ENCODE data around the gene PLEKHM3. TPM values are rescaled to one million over a fixed set of nuclear protein-coding genes. Genes with fewer than 3 reads are reported as not detected.

PLEKHM3 gene
- total and polyA plus RNA-seq, 2 of the 13 experiments (the other 11 are each of a cell fraction or from before 2014, with no cell fraction given): 4.5 to 4.7 TPM

DNA sequence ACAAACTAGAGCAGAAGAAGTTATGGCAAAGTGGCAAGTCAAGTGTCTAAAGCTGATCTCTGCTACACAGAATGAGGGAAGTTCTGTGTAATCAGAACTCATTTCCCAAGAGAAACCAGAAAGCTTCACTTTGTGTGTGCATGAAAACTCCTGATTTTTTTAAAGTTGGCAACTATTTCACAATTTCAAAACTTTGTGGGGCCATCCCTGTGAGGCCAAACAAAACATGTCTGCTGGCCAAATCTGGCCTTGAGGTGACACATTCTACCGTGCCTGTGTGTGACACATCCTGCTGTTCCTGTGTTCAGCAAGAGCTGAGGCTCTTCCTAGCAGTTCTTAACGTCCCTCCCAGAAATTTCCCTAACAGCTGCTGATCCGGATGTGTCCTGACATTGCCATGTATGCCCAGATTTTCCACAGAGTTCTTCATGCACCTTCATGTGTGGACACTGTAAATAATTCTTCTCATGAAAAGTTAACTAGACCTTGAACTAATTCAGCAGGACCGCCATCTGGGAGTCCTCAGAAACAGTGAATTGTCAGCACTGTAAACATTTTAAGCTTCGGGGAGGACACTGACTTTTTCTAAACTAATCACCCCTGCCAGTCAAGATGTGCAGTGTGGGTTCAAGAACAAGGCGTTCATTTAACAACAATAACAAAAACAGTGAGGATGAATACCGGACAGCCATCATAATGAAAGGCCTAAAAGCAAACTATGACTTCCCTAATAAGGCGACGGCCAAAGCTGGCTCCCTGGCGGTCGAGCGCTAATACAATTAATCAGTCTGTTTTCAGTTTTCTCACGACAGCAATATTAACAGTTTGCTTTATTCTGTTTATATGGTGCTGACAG is 99.0 kb downstream of the PLEKHM3 start (continued):
- TF ChIP-seq GTF2F1 (IDR thresholded peaks at IDR 0.05; ENCODE audit: low read length) (no peak), HHEX (CRISPR knock-in tag; IDR thresholded peaks at IDR 0.05) (0 out of 2 replicates have a peak, but pooled peaks have one; percentile 21), ZNF607 (CRISPR knock-in tag; IDR thresholded peaks at IDR 0.05; ENCODE audit: borderline replicate concordance) (0 out of 2 replicates have a peak, but pooled peaks have one; percentile 50), CBFB (CRISPR knock-in tag; IDR thresholded peaks at IDR 0.05) (no peak; the same call in 1 of the 2 replicates), ZNF235 (CRISPR knock-in tag; IDR thresholded peaks at IDR 0.05; ENCODE audit: borderline replicate concordance) (no peak), KLF16 (CRISPR knock-in tag; IDR thresholded peaks at IDR 0.05) (peak in 1 of 2 experiments; percentile 85; a peak in 2 of 4 replicates), ZMAT3 (CRISPR knock-in tag; conservative IDR thresholded peaks at IDR 0.05) (peak; percentile 80; the same call in 1 of the 2 replicates)
- TF ChIP-seq, protein P1, sequence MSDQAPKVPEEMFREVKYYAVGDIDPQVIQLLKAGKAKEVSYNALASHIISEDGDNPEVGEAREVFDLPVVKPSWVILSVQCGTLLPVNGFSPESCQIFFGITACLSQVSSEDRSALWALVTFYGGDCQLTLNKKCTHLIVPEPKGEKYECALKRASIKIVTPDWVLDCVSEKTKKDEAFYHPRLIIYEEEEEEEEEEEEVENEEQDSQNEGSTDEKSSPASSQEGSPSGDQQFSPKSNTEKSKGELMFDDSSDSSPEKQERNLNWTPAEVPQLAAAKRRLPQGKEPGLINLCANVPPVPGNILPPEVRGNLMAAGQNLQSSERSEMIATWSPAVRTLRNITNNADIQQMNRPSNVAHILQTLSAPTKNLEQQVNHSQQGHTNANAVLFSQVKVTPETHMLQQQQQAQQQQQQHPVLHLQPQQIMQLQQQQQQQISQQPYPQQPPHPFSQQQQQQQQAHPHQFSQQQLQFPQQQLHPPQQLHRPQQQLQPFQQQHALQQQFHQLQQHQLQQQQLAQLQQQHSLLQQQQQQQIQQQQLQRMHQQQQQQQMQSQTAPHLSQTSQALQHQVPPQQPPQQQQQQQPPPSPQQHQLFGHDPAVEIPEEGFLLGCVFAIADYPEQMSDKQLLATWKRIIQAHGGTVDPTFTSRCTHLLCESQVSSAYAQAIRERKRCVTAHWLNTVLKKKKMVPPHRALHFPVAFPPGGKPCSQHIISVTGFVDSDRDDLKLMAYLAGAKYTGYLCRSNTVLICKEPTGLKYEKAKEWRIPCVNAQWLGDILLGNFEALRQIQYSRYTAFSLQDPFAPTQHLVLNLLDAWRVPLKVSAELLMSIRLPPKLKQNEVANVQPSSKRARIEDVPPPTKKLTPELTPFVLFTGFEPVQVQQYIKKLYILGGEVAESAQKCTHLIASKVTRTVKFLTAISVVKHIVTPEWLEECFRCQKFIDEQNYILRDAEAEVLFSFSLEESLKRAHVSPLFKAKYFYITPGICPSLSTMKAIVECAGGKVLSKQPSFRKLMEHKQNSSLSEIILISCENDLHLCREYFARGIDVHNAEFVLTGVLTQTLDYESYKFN (CRISPR knock-in tag; conservative IDR thresholded peaks at IDR 0.05): peak; percentile 84
- TF ChIP-seq, protein P2, sequence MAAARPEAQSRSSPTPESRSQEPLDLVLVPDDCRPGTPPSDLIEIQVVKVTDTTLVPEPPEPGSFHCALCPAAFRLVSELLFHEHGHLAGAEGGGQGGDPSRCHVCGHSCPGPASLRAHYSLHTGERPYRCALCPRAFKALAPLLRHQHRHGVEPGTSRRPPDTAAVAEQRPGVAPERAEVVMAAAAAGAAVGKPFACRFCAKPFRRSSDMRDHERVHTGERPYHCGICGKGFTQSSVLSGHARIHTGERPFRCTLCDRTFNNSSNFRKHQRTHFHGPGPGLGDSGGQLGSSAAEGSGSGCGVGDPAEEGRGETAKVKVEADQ (CRISPR knock-in tag; IDR thresholded peaks at IDR 0.05; ENCODE audit: borderline replicate concordance): no peak
- TF ChIP-seq, protein P3, sequence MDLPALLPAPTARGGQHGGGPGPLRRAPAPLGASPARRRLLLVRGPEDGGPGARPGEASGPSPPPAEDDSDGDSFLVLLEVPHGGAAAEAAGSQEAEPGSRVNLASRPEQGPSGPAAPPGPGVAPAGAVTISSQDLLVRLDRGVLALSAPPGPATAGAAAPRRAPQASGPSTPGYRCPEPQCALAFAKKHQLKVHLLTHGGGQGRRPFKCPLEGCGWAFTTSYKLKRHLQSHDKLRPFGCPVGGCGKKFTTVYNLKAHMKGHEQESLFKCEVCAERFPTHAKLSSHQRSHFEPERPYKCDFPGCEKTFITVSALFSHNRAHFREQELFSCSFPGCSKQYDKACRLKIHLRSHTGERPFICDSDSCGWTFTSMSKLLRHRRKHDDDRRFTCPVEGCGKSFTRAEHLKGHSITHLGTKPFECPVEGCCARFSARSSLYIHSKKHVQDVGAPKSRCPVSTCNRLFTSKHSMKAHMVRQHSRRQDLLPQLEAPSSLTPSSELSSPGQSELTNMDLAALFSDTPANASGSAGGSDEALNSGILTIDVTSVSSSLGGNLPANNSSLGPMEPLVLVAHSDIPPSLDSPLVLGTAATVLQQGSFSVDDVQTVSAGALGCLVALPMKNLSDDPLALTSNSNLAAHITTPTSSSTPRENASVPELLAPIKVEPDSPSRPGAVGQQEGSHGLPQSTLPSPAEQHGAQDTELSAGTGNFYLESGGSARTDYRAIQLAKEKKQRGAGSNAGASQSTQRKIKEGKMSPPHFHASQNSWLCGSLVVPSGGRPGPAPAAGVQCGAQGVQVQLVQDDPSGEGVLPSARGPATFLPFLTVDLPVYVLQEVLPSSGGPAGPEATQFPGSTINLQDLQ (CRISPR knock-in tag; IDR thresholded peaks at IDR 0.05): no peak
- TF ChIP-seq, protein P4, sequence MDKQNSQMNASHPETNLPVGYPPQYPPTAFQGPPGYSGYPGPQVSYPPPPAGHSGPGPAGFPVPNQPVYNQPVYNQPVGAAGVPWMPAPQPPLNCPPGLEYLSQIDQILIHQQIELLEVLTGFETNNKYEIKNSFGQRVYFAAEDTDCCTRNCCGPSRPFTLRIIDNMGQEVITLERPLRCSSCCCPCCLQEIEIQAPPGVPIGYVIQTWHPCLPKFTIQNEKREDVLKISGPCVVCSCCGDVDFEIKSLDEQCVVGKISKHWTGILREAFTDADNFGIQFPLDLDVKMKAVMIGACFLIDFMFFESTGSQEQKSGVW (CRISPR knock-in tag; IDR thresholded peaks at IDR 0.05; ENCODE audit: borderline replicate concordance): no peak
- TF ChIP-seq, protein P5, sequence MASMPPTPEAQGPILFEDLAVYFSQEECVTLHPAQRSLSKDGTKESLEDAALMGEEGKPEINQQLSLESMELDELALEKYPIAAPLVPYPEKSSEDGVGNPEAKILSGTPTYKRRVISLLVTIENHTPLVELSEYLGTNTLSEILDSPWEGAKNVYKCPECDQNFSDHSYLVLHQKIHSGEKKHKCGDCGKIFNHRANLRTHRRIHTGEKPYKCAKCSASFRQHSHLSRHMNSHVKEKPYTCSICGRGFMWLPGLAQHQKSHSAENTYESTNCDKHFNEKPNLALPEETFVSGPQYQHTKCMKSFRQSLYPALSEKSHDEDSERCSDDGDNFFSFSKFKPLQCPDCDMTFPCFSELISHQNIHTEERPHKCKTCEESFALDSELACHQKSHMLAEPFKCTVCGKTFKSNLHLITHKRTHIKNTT (CRISPR knock-in tag; IDR thresholded peaks at IDR 0.05): no peak
- TF ChIP-seq, protein P6, sequence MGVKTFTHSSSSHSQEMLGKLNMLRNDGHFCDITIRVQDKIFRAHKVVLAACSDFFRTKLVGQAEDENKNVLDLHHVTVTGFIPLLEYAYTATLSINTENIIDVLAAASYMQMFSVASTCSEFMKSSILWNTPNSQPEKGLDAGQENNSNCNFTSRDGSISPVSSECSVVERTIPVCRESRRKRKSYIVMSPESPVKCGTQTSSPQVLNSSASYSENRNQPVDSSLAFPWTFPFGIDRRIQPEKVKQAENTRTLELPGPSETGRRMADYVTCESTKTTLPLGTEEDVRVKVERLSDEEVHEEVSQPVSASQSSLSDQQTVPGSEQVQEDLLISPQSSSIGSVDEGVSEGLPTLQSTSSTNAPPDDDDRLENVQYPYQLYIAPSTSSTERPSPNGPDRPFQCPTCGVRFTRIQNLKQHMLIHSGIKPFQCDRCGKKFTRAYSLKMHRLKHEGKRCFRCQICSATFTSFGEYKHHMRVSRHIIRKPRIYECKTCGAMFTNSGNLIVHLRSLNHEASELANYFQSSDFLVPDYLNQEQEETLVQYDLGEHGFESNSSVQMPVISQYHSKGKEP (CRISPR knock-in tag; IDR thresholded peaks at IDR 0.05): no peak

All from HepG2 (cell line).